ENCODE results near the gene PIP5KL1. TPM values are rescaled to one million over a fixed set of nuclear protein-coding genes. Genes with fewer than 3 reads are reported as not detected.

Gene PIP5KL1
- 6.1 TPM for total RNA-seq

DNA sequence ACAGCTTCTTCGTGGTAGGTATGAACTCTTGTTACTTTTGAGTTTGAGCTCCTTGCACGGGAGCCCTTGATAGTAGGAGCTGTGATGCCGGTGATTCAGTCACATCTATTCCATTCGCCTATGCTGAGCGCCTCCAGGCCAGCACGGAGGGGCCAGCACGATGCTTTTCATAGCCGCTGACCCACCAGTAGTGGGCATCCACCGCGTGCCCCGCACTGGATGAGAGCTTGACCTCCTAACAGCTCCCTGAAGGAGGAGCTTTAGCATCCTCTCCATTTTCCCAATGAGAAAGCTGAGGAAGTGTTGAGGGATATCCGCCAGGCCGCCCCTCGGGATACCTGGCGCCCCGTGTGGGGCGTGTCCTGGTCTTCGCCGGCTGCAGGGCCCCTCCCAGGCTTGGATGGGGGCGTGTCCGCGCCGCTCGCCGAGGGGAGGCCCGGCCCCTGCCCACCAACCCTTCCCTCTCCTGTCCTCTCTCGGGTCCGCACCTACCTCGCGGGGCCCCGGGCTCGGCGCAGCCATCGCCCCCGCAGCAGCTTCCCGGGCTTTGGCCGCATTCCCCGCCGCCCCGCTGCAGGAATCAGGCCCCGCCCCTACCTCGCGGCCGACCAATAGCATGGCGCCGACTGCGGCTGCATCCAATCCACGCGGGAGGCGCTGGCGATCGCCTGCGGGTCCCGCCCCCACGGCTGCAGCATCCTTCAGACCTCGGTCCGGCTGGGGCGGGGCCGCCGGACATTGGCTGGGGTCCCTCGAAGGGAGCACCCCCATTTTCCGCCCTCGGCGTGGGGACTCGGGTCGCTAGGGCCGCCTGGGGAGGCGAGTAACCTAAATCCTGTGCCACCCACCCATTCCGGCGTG is at the start of gene PIP5KL1:
Gene PIP5KL1 (minus strand): TSS at position 547 of the 861 bp plus-strand sequence. CDS start 25 bp downstream, at position 522.
- DNase-seq (ENCODE audit: low spot score in 2 of 2), result peak; percentile 93 to 97
- FAIRE-seq, result no peak

- FAIRE-seq (no peak), DNase-seq (ENCODE audit: low spot score in 2 of 2) (no peak)
Measured at GRCh38 chr9:127980060-127980705, 49.6 kb upstream of the PIP5KL1 start.

DNA sequence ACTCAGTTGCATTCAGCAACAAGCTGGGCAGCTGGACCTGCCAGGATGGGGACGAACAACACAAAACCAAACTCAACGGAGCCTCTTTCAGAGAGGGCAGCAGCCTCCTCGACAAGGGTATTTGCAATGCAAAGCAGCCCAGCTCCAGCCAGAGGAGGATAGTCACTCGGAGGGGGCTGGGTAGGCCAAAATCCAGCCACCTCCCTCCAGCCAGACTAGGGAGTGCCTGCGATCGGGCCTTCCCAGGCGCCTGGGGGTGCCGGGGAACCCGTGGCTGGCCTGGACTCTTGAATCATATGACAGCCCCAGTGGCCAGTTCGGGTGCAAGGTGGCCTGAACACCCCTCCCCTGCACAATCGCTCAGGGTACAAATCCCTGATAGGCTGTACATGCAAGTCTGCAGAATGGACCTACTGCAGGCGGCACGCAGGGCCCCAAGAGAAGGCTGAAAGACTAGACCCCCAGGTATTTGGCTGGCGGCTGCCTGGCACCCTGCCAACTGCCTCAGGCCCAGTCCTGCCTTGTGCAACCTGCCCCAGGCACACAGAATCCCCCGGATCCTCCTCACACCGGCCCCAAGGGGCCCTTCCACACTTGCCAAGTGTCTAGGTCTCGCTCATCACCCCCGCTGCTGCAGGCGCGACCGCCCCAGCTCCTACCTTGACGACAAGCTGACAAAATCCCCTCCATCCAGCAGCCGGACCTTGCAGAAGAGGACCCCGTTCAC is 48.9 kb upstream of the PIP5KL1 start:
- FAIRE-seq, result no peak
- DNase-seq (ENCODE audit: low spot score in 2 of 2), result no peak

- DNase-seq (ENCODE audit: low spot score in 2 of 2) (no peak), FAIRE-seq (no peak)
Measured at GRCh38 chr9:127979015-127979332, 48.4 kb upstream of the PIP5KL1 start.

DNA sequence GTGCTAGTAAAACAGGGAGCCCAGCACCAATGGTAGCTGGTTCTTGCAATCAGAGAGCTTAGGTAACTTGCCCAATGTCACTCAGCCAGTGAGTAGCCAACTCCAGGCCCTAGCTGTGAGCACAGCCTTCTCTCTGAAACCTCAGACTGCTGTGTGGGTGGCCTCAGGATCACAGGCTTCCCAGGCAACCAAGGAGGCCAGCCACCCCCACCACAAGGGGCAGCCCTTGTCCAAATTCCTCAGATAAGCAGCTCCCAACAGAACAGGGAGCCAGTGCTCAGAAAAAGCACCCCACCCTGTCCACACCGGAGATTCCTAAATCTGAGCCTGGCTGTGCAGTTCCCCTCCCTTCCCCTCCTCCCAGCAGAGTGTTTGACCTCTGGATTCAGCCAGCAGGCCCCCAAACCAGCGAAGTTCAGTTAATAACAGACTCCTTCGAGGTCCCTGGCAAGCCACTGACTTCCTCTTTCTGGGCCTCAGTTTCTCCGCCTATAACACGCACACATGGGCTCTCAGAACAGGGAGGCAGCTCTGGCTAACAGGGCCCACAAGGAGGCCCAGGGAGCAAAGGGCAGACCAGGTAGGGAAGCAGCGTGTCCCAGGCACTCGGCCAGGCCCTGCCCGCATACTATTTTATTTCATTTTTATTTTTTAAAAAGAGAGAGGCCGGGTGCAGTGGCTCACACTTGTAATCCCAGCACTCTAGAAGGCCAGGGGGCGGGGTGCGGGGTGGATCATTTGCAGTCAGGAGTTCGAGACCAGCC is 47.5 kb upstream of the PIP5KL1 start:
- FAIRE-seq (no peak), DNase-seq (ENCODE audit: low spot score in 2 of 2) (no peak)

DNA sequence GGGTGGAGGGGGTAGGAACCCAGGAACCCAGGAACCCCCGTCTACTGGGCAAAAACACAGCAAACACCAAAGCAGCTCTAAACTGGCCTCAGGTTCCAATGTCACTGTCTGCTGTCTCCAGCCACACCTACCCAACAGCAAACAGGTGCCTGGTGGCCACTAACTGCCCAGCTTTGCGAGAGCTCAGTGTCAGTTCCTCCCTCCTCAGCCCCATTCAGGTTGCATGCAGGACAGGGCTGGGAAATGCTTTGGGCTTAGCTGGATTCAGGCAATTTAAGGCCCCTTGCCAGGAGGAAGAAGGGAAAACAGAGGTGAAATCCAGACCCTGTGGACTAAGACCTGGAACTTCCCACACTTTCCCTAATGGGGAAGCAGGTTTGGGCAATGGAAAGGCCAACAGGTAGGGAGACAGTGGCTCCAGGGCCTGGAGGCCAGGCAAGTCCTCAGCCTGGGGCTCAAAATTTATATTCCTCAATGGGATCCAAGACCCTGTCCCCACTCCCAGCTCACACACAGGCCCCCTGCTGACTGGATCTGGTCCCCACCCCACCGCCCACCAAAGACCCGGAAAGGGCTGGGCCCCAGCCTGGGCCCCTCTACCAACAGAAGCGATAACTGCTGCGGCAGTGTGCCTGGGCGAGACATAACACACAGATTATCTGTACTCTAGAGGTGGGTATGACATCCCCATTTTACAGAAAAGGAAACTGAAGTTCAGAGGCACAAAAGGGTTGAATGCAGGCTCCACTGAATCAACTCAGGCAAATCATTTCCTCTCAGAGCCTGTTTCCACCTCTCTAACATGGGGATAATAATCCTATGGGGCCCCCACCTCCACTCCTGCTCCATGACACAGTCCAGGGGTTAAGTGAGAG is 46.7 kb upstream of the PIP5KL1 start:
- DNase-seq (ENCODE audit: low spot score in 2 of 2), result no peak
- FAIRE-seq, result no peak

DNA sequence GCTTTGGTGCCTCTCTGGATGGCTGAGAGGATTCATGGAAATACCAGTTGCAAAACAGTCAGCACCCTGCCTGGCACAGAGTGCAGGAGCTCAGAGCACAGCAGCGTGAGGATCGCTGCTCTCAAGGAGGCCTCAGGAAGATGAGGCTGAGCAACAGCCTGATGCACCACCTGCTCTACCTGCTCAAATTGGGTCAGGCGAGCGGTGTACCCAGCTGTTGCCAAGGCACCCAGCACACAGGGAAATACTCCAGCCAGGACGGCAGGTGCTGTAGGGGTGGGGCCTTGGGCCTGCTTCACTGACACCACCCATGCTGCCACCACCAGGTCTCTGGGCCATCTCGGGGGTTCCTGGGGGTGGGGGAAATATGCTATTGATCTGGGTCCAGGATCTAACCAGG is 45.9 kb upstream of the PIP5KL1 start:
- FAIRE-seq (no peak), DNase-seq (ENCODE audit: low spot score in 2 of 2) (no peak)

- DNase-seq (ENCODE audit: low spot score in 2 of 2) (no peak), FAIRE-seq (no peak)
Measured at GRCh38 chr9:127975376-127976315, 45.1 kb upstream of the PIP5KL1 start.

GRCh38 chr9:127974769-127975261 is 44.2 kb upstream of the PIP5KL1 start:
- DNase-seq (ENCODE audit: low spot score in 2 of 2) (no peak), FAIRE-seq (no peak)

DNA sequence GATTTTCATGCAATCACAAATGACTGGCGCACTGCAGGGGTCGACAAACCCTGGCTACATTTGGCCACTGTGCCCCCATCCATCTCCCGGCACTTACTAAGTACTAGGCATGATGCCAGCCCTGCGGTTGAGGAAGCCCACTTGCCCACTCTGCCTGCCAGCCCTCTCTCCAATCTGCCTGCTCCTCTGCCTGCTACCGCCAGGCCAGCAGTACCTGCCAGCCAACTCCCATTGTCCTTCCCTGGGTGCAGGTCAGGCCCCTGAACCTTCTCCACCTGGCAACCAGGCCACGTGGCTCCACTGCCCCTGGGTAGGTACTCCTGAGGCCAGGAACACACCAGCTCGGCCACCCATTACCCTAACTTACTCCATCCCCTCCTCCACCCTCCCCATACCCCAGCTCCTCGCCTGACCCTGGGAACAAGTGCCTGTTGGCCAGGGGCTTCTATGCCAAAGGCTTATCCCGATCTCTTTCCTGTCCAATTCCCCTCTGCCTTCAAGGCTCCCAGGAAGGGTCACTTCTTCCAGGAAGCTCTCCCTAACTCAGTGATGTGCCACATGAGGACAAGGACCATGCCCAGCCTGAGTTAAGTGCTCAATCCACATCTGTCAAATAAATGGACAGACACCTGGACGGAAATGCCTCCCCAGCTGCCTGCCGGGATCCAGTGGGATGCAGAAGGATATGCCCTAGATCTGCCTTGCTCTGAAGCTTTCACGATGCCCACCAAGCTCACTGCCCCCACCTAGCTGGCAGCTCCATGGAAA is 43.6 kb upstream of the PIP5KL1 start:
- no peak for DNase-seq (ENCODE audit: low spot score in 2 of 2)

GRCh38 chr9:127973169-127974000 is 42.8 kb upstream of the PIP5KL1 start:
- no peak for DNase-seq (ENCODE audit: low spot score in 2 of 2)
- FAIRE-seq, result no peak

More for the DNA sequence above, 43.6 kb upstream of the PIP5KL1 start:
- no peak for FAIRE-seq

DNA sequence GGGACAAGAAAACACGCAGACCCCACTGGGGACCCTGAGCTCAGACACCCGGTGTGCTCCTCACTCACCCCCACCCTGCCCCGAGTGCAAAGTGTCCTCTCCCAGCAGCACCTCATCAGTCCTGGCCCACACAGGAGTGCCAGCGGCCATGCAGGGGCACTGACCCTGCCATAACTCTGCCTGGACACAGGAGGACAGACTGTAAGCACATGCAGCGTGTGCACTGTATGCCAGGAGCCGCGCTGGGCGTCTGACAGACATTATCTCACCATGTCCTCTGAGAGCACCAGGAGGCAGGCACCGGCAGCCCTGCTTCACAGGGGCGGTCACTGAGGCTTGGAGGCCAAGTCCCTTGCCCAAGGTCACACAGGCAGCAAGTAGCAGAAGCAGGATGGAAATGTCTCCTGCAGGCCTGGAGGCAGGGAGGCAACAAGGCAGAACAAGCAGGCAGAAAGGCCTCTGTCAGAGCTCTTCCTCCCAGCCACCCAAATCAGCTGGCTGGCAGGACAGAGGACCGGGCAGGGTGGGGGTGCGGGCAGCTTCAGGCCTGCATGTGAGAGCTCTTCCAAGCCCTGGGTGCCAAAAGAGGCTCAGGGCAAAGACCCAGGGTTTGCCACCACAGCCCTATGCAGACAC is 41.8 kb upstream of the PIP5KL1 start:
- DNase-seq (ENCODE audit: low spot score in 2 of 2) (no peak), FAIRE-seq (no peak)

DNA sequence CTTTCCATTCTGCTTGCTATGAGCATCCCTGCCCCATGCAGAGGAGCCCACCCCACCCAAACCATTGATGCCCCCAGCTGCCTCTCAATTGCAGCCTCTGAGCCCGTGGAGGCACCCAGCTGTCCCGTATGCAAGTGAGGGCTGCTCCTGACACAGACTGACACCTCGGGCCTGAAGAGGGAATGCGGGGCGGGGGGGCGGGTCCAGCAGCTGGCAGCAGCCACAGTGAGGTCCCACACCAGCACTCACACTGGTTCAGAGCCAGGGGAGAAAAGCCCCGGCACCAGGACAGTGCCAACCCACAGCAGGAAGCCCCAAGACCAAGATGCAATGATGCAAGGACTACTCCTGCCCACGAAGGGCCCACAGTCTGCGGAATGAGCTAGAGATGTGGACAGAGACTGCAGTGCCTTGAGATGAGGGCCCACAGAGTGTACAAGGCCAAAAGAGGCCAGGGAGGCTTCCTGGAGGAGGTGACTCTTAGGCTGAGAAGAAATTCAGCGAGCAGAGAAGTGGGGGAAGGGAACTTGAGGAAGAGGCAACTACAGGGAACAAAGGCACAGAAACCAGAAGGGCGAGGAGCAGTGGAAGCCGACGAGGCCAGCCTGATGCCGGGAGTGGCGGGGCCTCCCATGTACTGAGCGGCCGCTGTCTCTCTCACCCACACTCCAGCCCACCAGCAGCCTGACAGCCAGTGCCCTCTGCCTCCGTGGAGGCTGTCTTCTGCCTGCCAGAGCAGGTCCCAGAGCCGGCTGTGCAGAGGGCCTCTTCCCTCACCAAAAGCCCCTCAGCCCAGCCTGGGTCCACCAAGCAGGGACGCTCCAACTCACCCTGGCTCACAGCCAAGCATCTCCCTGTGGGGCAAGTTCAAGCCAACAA is 41.0 kb upstream of the PIP5KL1 start:
- no peak for FAIRE-seq
- no peak for DNase-seq (ENCODE audit: low spot score in 2 of 2)

GRCh38 chr9:127970401-127971313 is 40.1 kb upstream of the PIP5KL1 start:
- no peak for DNase-seq (ENCODE audit: low spot score in 2 of 2)
- no peak for FAIRE-seq

Measured in frontal cortex (tissue), 4 donors.